Activated B cell treated with CpG ODN at 0.5 μM for 24 hours (primary cell): ENCODE measurements around the gene KCNQ2. TPM values are rescaled to one million over a fixed set of nuclear protein-coding genes. Genes with fewer than 3 reads are reported as not detected.

Experiments
- ATAC-seq: fragments of 200-7000 bp; cut with Tn5 transposase; one replicate; pipeline ENCODE4 v1.10.0; 2021; ENCODE audit warnings: low read depth, mild to moderate bottlenecking, moderate library complexity
- CTCF ChIA-PET: fragments of 350-600 bp; sonication (Branson Sonifier 250); formaldehyde crosslinking; loops from one replicate; lab custom pipeline; 2021; ENCODE audit warnings: antibody characterized with exemption; lab: Charles Lee
- POLR2A ChIA-PET: fragments of 350-600 bp; sonication (Branson Sonifier 250); formaldehyde crosslinking; loops from one replicate; lab custom pipeline; 2021; ENCODE audit warnings: antibody characterized with exemption; lab: Charles Lee
- DNase-seq: peaks from one replicate; pipeline ENCODE4 v3.0.0; 2022
- H3K27ac Mint-ChIP-seq: one replicate; pipeline ENCODE4 v1.8.0; 2020; ENCODE audit warnings: mixed read lengths
- H3K27me3 Mint-ChIP-seq: one replicate; pipeline ENCODE4 v1.8.0; 2021; ENCODE audit warnings: mixed read lengths
- H3K36me3 Mint-ChIP-seq: one replicate; pipeline ENCODE4 v1.8.0; 2021; ENCODE audit warnings: low read depth, mixed read lengths
- H3K4me1 Mint-ChIP-seq: one replicate; pipeline ENCODE4 v1.8.0; 2021; ENCODE audit warnings: mixed read lengths
- H3K4me3 Mint-ChIP-seq: one replicate; pipeline ENCODE4 v1.8.0; 2020; ENCODE audit warnings: mild to moderate bottlenecking, mixed read lengths
- H3K9me3 Mint-ChIP-seq: one replicate; pipeline ENCODE4 v1.8.0; 2020; ENCODE audit warnings: mixed read lengths
- CTCF ChIP-seq: fragments of 200-600 bp; IDR thresholded peaks from one replicate; pipeline ENCODE4 v1.8.0; 2022; ENCODE audit warnings: antibody characterized with exemption, mild to moderate bottlenecking
- intact Hi-C: fragments of 100-400 bp; cut with micrococcal nuclease; formaldehyde crosslinking; loops from one replicate; pipeline ENCODE4 v1.15.1; 2024
- total RNA-seq: library from RNA; stranded (reverse); gene quantifications from 2 replicates; pipeline ENCODE4 v1.2.3, GENCODE V29; 2022

The KCNQ2 gene
- total RNA-seq, 1 donor from 2014 or later: not detected

- POLR2A ChIA-PET: no interaction called here
- CTCF ChIA-PET: no interaction called here
- Mint-ChIP-seq H3K27me3 (no peaks in the 10 kb centered on the region), H3K4me3 (no peak overlapping the region), H3K9me3 (no peaks in the 10 kb centered on the region), H3K36me3 (no peaks in the 10 kb centered on the region), H3K4me1 (no peaks in the 10 kb centered on the region), H3K27ac (no peak overlapping the region)
- no peak for DNase-seq
- intact Hi-C loops: no loop called here
- no peak for TF ChIP-seq CTCF
- no peak for ATAC-seq
Measured at GRCh38 chr20:63404129-63405085, 68.0 kb downstream of the KCNQ2 start.

GRCh38 chr20:63403403-63404105, 68.9 kb downstream of the KCNQ2 start:
- Mint-ChIP-seq H3K27me3 (no peaks in the 10 kb centered on the region), H3K4me3 (no peak overlapping the region), H3K27ac (no peak overlapping the region), H3K36me3 (no peaks in the 10 kb centered on the region), H3K9me3 (no peaks in the 10 kb centered on the region), H3K4me1 (no peaks in the 10 kb centered on the region)
- ChIA-PET CTCF (no interaction called here), POLR2A (no interaction called here)
- DNase-seq (no peak), ATAC-seq (no peak)
- no peak for TF ChIP-seq CTCF
- intact Hi-C loops: no loop called here

- TF ChIP-seq CTCF: no peak
- Mint-ChIP-seq H3K4me3 (no peak overlapping the region), H3K9me3 (no peaks in the 10 kb centered on the region), H3K36me3 (no peaks in the 10 kb centered on the region), H3K4me1 (no peaks in the 10 kb centered on the region), H3K27ac (no peak overlapping the region), H3K27me3 (no peaks in the 10 kb centered on the region)
- ChIA-PET CTCF (no interaction called here), POLR2A (no interaction called here)
- intact Hi-C loops: no loop called here
- no peak for DNase-seq
- no peak for ATAC-seq
Measured at GRCh38 chr20:63402860-63403220, 69.6 kb downstream of the KCNQ2 start.

- Mint-ChIP-seq H3K27me3 (no peaks in the 10 kb centered on the region), H3K9me3 (no peaks in the 10 kb centered on the region), H3K27ac (no peak overlapping the region), H3K4me3 (no peak overlapping the region), H3K4me1 (no peaks in the 10 kb centered on the region), H3K36me3 (no peaks in the 10 kb centered on the region)
- ATAC-seq: no peak
- POLR2A ChIA-PET: no interaction called here
- DNase-seq: no peak
- CTCF ChIA-PET: no interaction called here
- intact Hi-C loops: no loop called here
- TF ChIP-seq CTCF: no peak
Measured at GRCh38 chr20:63402181-63402859, 70.1 kb downstream of the KCNQ2 start.
